BJ (cell line): Measurements from ENCODE around the gene PTPN23. TPM values are rescaled to one million over a fixed set of nuclear protein-coding genes. Genes with fewer than 3 reads are reported as not detected.
"Not testable (repeated sequence)": the region's sequence is repeated elsewhere in the genome, so short reads cannot be mapped to it uniquely, and the experiment has no call there.

Experiments
- CTCF ChIA-PET: fragments of 350-600 bp; formaldehyde crosslinking; extraction: SDS; loops from one replicate; lab custom pipeline; 2021; ENCODE audit warnings: antibody characterized with exemption, inconsistent platforms; lab: Yijun Ruan, JAX
- POLR2A ChIA-PET: fragments of 300-600 bp; sonication (Branson Sonifier 250); formaldehyde crosslinking; extraction: SDS; loops from one replicate; lab custom pipeline; 2021; ENCODE audit warnings: antibody characterized with exemption; lab: Charles Lee
- DNase-seq: peaks from one replicate; pipeline ENCODE4 v3.0.0-alpha.2; 2011; ENCODE audit warnings: low read depth
- H3K27me3 ChIP-seq: 2 replicates; pipeline ENCODE4 v1.6.0; 2011; ENCODE audit warnings: low read length; ENCODE audit not compliant: control insufficient read depth, insufficient read depth
- H3K36me3 ChIP-seq: 2 replicates; pipeline ENCODE4 v1.5.1; 2011; ENCODE audit warnings: low read length; ENCODE audit not compliant: control insufficient read depth, insufficient read depth
- H3K4me3 ChIP-seq: 2 replicates; pipeline ENCODE4 v1.5.1; 2011; ENCODE audit warnings: low read depth, mild to moderate bottlenecking, control low read depth, low read length
- polyA plus RNA-seq: library from polyadenylated mRNA; depleted of rRNA; stranded (reverse); fragments of >200 nt; gene quantifications from 2 replicates; pipeline ENCODE4 v1.2.3, GENCODE V29; 2011; rRNA removed
- TF ChIP-seq, protein P1 (sequence below): IDR thresholded peaks from 2 replicates; pipeline ENCODE4 v1.5.1; 2011; ENCODE audit warnings: low read depth, mild to moderate bottlenecking, control low read depth, inconsistent platforms, low read length, moderate library complexity; ENCODE audit not compliant: insufficient read depth

PTPN23 gene
- polyA plus RNA-seq, 1 experiment: 2.5 TPM

DNA sequence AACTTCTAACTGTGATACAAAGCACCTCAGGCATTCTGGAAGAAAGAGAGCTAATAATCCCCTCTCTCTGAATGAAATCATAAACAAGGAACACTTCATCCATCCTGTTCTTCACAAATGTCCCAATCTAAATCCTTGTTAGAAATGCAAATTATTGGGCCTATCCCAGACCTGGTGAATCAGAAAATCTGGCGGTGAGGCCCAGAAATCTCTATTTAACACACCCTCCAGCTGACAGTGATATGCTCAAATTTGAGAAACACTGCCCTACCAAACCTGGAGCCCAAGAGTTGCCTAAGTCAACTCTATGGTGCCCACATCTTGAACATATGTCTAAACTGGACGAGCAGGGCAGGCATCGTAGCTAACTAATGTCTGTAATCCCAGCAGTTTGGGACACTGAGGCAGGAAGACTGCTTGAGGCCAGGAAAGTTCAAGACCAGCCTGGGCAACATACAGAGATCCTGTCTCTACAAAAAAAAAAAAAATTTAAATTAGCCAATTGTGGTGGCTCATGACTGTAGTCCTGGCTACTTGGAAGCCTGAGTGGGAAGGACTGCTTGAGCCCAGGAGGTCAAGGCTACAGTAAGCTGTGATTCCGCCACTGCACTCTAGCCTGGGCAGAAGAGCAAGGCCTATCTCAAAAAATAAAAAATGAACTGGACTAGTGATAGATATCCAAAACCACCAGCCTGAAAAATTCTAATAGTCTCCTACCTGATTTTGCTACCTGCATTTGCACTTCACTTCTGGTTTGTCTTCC, 71.8 kb downstream of the PTPN23 start:
- CTCF ChIA-PET: interaction anchor here (1.0 kb wide), 1 partner anchor 31 kb away, joined by 4 read pairs; no protein-coding TSS in a partner anchor
- no peaks in the 10 kb centered on the region for H3K36me3 ChIP-seq
- no peaks in the 10 kb centered on the region for H3K27me3 ChIP-seq
- DNase-seq: no peak
- TF ChIP-seq, protein P1, sequence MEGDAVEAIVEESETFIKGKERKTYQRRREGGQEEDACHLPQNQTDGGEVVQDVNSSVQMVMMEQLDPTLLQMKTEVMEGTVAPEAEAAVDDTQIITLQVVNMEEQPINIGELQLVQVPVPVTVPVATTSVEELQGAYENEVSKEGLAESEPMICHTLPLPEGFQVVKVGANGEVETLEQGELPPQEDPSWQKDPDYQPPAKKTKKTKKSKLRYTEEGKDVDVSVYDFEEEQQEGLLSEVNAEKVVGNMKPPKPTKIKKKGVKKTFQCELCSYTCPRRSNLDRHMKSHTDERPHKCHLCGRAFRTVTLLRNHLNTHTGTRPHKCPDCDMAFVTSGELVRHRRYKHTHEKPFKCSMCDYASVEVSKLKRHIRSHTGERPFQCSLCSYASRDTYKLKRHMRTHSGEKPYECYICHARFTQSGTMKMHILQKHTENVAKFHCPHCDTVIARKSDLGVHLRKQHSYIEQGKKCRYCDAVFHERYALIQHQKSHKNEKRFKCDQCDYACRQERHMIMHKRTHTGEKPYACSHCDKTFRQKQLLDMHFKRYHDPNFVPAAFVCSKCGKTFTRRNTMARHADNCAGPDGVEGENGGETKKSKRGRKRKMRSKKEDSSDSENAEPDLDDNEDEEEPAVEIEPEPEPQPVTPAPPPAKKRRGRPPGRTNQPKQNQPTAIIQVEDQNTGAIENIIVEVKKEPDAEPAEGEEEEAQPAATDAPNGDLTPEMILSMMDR: no peak
- no peak overlapping the region for H3K4me3 ChIP-seq
- POLR2A ChIA-PET: no interaction called here

DNA sequence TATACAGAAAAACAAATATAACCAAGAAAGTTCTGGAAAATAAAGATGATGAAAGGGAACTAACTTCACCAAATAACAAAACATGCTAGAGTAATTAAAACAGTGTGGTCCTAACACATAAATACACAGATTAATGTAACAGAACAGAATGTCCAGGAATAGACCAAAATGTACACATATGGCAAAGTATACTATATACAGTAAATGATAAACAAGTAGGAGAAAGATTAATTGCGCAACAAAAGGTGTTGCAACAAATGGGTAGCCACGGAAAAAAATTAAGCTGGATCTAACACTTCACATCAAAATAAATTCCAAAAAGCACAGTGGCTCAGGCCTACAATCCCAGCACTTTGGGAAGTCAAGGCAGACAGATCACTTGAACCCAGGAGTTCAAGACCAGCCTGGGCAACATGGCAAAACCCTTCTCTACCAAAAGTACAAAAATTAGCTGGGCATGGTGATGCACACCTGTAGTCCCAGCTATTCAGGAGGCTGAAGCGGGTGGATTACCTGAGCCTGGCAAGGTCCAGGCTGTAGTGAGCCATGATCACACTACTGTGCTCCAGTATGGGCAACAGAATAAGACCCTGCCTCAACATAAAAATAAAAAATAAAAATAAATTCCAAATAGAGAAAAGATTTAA, 75.1 kb downstream of the PTPN23 start:
- H3K27me3 ChIP-seq: no peaks in the 10 kb centered on the region
- no peak overlapping the region for H3K4me3 ChIP-seq
- H3K36me3 ChIP-seq: no peaks in the 10 kb centered on the region
- ChIA-PET CTCF (interaction anchor here (3.0 kb wide), 1 partner anchor 35 kb away, joined by 12 read pairs; no protein-coding TSS in a partner anchor), POLR2A (no interaction called here)
- TF ChIP-seq, protein P1: no peak
- DNase-seq: no peak

DNA sequence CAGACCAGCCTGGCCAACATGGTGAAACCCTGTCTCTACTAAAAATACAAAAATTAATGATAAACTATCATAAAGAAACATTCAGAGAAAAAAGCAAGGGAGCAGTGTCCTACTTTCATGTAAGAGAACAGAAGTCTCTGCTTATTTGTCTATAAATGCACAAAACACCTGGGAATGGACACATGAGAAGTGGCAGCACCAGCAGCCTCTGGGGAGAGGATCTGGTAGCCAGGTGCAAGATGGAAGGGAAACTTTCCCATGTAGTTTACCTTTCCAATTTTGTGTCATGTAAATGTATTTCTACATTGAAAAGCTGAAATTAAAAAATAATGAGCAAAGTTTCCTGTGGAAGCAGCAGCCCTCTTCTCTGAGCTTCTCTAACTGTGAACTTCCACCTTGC, 76.2 kb downstream of the PTPN23 start:
- Histone ChIP-seq H3K36me3 (no peaks in the 10 kb centered on the region), H3K27me3 (no peaks in the 10 kb centered on the region), H3K4me3 (no peak overlapping the region)
- TF ChIP-seq, protein P1: no peak
- CTCF ChIA-PET: interaction anchor here (3.0 kb wide), 1 partner anchor 36 kb away, joined by 12 read pairs; no protein-coding TSS in a partner anchor
- DNase-seq: no peak
- POLR2A ChIA-PET: no interaction called here

DNA sequence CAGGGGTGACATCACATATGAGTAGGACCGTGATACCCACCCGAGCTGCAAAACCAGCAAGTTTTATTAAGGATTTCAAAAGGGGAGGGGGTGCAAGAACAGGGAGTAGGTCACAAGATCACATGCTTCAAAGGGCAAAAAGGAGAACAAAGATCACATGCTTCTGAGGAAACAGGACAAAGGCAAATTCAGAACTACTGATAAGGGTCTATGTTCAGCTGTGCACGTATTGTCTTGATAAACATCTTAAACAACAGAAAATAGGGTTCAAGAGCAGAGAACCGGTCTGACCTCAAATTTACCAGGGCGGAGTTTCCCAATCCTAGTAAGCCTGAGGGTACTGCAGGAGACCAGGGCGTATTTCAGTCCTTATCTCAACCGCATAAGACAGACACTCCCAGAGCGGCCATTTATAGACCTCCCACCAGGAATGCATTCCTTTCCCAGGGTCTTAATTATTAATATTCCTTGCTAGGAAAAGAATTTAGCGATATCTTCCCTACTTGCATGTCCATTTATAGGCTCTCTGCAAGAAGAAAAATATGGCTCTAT, 78.8 kb downstream of the PTPN23 start:
- H3K27me3 ChIP-seq, H3K4me3 ChIP-seq, H3K36me3 ChIP-seq, POLR2A ChIA-PET, DNase-seq: not testable (repeated sequence)
- CTCF ChIA-PET: interaction anchor here (1.4 kb wide), 1 partner anchor 17 kb away, joined by 3 read pairs; the partner anchor contains the start of gene SCAP

Other genes starting within 250 kb of the PTPN23 start
- gene SETD2, start 216.9 kb upstream of the PTPN23 start, polyA plus RNA-seq: 12.9 and 18.2 TPM in 2 replicates
- gene KIF9, start 98.2 kb upstream of the PTPN23 start, polyA plus RNA-seq: 2.5 and 4.8 TPM in 2 replicates
- 19.5 and 25.5 TPM in 2 replicates for gene KLHL18, start 98.1 kb upstream of the PTPN23 start, polyA plus RNA-seq
- gene SCAP, start 94.9 kb downstream of the PTPN23 start, polyA plus RNA-seq: 17.3 and 30.2 TPM in 2 replicates
- gene ELP6, start 132.7 kb downstream of the PTPN23 start, polyA plus RNA-seq: 65.1 and 66.8 TPM in 2 replicates
- 0.04 and 0.05 TPM in 2 replicates for gene CSPG5, start 197.8 kb downstream of the PTPN23 start, polyA plus RNA-seq